Mesenchymal stem cell (in vitro differentiated cells and primary cell): ENCODE results near the gene FAM168A.
"Not testable (repeated sequence)": the region's sequence is repeated elsewhere in the genome, so short reads cannot be mapped to it uniquely, and the experiment has no call there.

Experiments used
- DNase-seq: peaks from one replicate; pipeline ENCODE4 v3.0.0-alpha.2; 2013
- H2AFZ ChIP-seq: one replicate; pipeline ENCODE4 v1.6.1; 2013; ENCODE audit warnings: low read depth, mild to moderate bottlenecking, control low read depth, inconsistent platforms, low read length, moderate library complexity
- H2AK5ac ChIP-seq: 2 replicates; pipeline ENCODE4 v1.6.1; 2013; ENCODE audit warnings: low read length, moderate library complexity, mild to moderate bottlenecking, inconsistent platforms; ENCODE audit not compliant: severe bottlenecking
- H2BK120ac ChIP-seq: one replicate; pipeline ENCODE4 v1.6.1; 2013; ENCODE audit warnings: low read depth, mild to moderate bottlenecking, inconsistent platforms, low read length, moderate library complexity
- H2BK12ac ChIP-seq, 2 experiments: one replicate each; pipeline ENCODE4 v1.6.1; 2013; ENCODE audit warnings: inconsistent platforms in 2 of 2, low read length in 2 of 2, mild to moderate bottlenecking in 2 of 2, moderate library complexity in 2 of 2, control low read depth in 1 of 2
- H2BK15ac ChIP-seq: one replicate; pipeline ENCODE4 v1.6.1; 2013; ENCODE audit warnings: mild to moderate bottlenecking, low read depth, inconsistent platforms; ENCODE audit not compliant: poor library complexity, severe bottlenecking
- H2BK5ac ChIP-seq: 2 replicates; pipeline ENCODE4 v1.6.1; 2013; ENCODE audit warnings: low read depth, mild to moderate bottlenecking, low read length, control low read depth, inconsistent platforms; ENCODE audit not compliant: poor library complexity, severe bottlenecking
- H3K14ac ChIP-seq, 2 experiments: one replicate each; pipeline ENCODE4 v1.6.1; 2013; ENCODE audit warnings: inconsistent platforms in 2 of 2, low read length in 2 of 2, control low read depth in 1 of 2, mild to moderate bottlenecking in 1 of 2, moderate library complexity in 1 of 2
- H3K18ac ChIP-seq, 2 experiments: one replicate each; pipeline ENCODE4 v1.6.1; 2013; ENCODE audit warnings: inconsistent platforms in 2 of 2, low read length in 2 of 2, control low read depth in 1 of 2, low read depth in 1 of 2, mild to moderate bottlenecking in 1 of 2
- H3K23ac ChIP-seq, 2 experiments: one replicate each; pipeline ENCODE4 v1.6.1; 2013; ENCODE audit warnings: inconsistent platforms in 2 of 2, low read length in 2 of 2, mild to moderate bottlenecking in 2 of 2, moderate library complexity in 2 of 2, control low read depth in 1 of 2
- H3K27ac ChIP-seq: 2 replicates; pipeline ENCODE4 v1.5.1; 2013; ENCODE audit warnings: mild to moderate bottlenecking, moderate library complexity, low read length, control low read depth, inconsistent platforms; ENCODE audit not compliant: poor library complexity, severe bottlenecking
- H3K27me3 ChIP-seq, 2 experiments: 2 replicates each; pipeline versions ENCODE4 v1.6.1 to v1.7.0; 2013; ENCODE audit warnings: low read length in 2 of 2, mild to moderate bottlenecking in 2 of 2, moderate library complexity in 2 of 2, control low read depth in 1 of 2, inconsistent platforms in 1 of 2; ENCODE audit not compliant: control insufficient read depth in 1 of 2, insufficient read depth in 1 of 2
- H3K36me3 ChIP-seq, 2 experiments: 2 replicates each; pipeline versions ENCODE4 v1.6.1 to v1.7.0; 2013; ENCODE audit warnings: low read length in 2 of 2, control low read depth in 1 of 2, inconsistent platforms in 1 of 2, low read depth in 1 of 2, mild to moderate bottlenecking in 1 of 2; ENCODE audit not compliant: insufficient read depth in 2 of 2, control insufficient read depth in 1 of 2
- H3K4ac ChIP-seq, 2 experiments: one replicate each; pipeline ENCODE4 v1.6.1; 2013; ENCODE audit warnings: inconsistent platforms in 2 of 2, low read length in 2 of 2, mild to moderate bottlenecking in 2 of 2, moderate library complexity in 2 of 2, control low read depth in 1 of 2, low read depth in 1 of 2
- H3K4me1 ChIP-seq: 2 replicates; pipeline ENCODE4 v1.6.1; 2013; ENCODE audit warnings: low read depth, low read length, control low read depth; ENCODE audit not compliant: control insufficient read depth, insufficient read depth
- H3K4me2 ChIP-seq: 2 replicates; pipeline ENCODE4 v1.6.1; 2013; ENCODE audit warnings: low read length, mild to moderate bottlenecking, inconsistent platforms; ENCODE audit not compliant: poor library complexity, severe bottlenecking
- H3K4me3 ChIP-seq, 2 experiments: 2 replicates each; pipeline versions ENCODE4 v1.5.1 to v1.7.0; 2013; ENCODE audit warnings: low read length in 2 of 2, mild to moderate bottlenecking in 2 of 2, control low read depth in 1 of 2, low read depth in 1 of 2; ENCODE audit not compliant: insufficient read depth in 1 of 2
- H3K79me1 ChIP-seq: replicated peaks from 2 replicates; pipeline ENCODE4 v1.6.1; 2013; ENCODE audit warnings: mild to moderate bottlenecking, control low read depth, low read length, inconsistent platforms; ENCODE audit not compliant: poor library complexity, severe bottlenecking
- H3K9ac ChIP-seq: 2 replicates; pipeline ENCODE4 v1.7.0; 2013; ENCODE audit warnings: mild to moderate bottlenecking, low read length, moderate library complexity
- H3K9me3 ChIP-seq: 2 replicates; pipeline ENCODE4 v1.7.0; 2013; ENCODE audit warnings: mild to moderate bottlenecking, low read length; ENCODE audit not compliant: control insufficient read depth
- H4K8ac ChIP-seq: one replicate; pipeline ENCODE4 v1.6.1; 2013; ENCODE audit warnings: inconsistent platforms, mild to moderate bottlenecking, low read length, moderate library complexity
- H4K91ac ChIP-seq: one replicate; pipeline ENCODE4 v1.6.1; 2013; ENCODE audit warnings: mild to moderate bottlenecking, low read length, inconsistent platforms
- WGBS: methylation state at CpG from one replicate; pipeline ENCODE4 v1.1.7; 2013; ENCODE audit warnings: mixed read lengths; 5-methylcytosine and 5-hydroxymethylcytosine counted together

FAM168A gene

GRCh38 chr11:73445980-73446379 lies 151.9 kb downstream of the FAM168A start:
- no peak overlapping the region for H2BK120ac ChIP-seq
- no peak overlapping the region for H4K91ac ChIP-seq
- no peak overlapping the region for H3K27ac ChIP-seq
- H2AFZ ChIP-seq, result no peak overlapping the region
- H2BK5ac ChIP-seq, result no peak overlapping the region
- no peak overlapping the region for H3K9ac ChIP-seq
- H3K4me2 ChIP-seq, result no peak overlapping the region
- H3K79me1 ChIP-seq, result peaks cover 15% of the 10 kb centered on the region
- no peak overlapping the region for H3K18ac ChIP-seq
- H3K4ac ChIP-seq, result no peak overlapping the region
- H2BK12ac ChIP-seq, result no peak overlapping the region
- peaks cover 0 to 4% of the 10 kb centered on the region in 2 experiments for H3K36me3 ChIP-seq
- no peaks in the 10 kb centered on the region for H3K4me1 ChIP-seq
- H3K9me3 ChIP-seq, result no peaks in the 10 kb centered on the region
- no peak overlapping the region for H2BK15ac ChIP-seq
- no peak overlapping the region for H4K8ac ChIP-seq
- H2AK5ac ChIP-seq, result no peak overlapping the region
- no peak for DNase-seq
- no peaks in the 10 kb centered on the region for H3K27me3 ChIP-seq
- H3K23ac ChIP-seq, result no peak overlapping the region
- no peak overlapping the region for H3K4me3 ChIP-seq
- H3K14ac ChIP-seq, result no peak overlapping the region

- Histone ChIP-seq H2AFZ (no peak overlapping the region), H2AK5ac (no peak overlapping the region), H3K4me1 (no peaks in the 10 kb centered on the region), H3K9me3 (no peaks in the 10 kb centered on the region), H2BK5ac (no peak overlapping the region), H3K23ac (no peak overlapping the region), H3K4ac (no peak overlapping the region), H3K79me1 (peaks cover 14% of the 10 kb centered on the region), H3K14ac (no peak overlapping the region), H2BK12ac (no peak overlapping the region), H3K4me3 (no peak overlapping the region), H3K9ac (no peak overlapping the region), H3K36me3 (peaks cover 0 to 4% of the 10 kb centered on the region in 2 experiments), H4K91ac (no peak overlapping the region), H4K8ac (no peak overlapping the region), H2BK120ac (no peak overlapping the region), H3K27me3 (no peaks in the 10 kb centered on the region), H2BK15ac (no peak overlapping the region), H3K18ac (peak overlapping the region in 1 of 2 experiments; percentile 2), H3K27ac (no peak overlapping the region), H3K4me2 (peak overlapping the region; percentile 22)
- 91% methylated on average over 3 of the region's 5 CpGs for WGBS
- no peak for DNase-seq
Observed at GRCh38 chr11:73439002-73439843, 158.7 kb downstream of the FAM168A start.

GRCh38 chr11:73436859-73437258 lies 161.1 kb downstream of the FAM168A start:
- not testable (repeated sequence) for DNase-seq, H3K27me3 ChIP-seq, H4K8ac ChIP-seq, H3K18ac ChIP-seq, H3K36me3 ChIP-seq, H3K4me2 ChIP-seq, H3K9me3 ChIP-seq, H3K27ac ChIP-seq, H2BK5ac ChIP-seq, H4K91ac ChIP-seq, H2AFZ ChIP-seq, H2BK120ac ChIP-seq, H3K9ac ChIP-seq, H2AK5ac ChIP-seq, H2BK12ac ChIP-seq, H3K23ac ChIP-seq, H3K4ac ChIP-seq, H3K14ac ChIP-seq, H2BK15ac ChIP-seq, H3K4me1 ChIP-seq, H3K4me3 ChIP-seq
- peaks cover 12% of the 10 kb centered on the region for H3K79me1 ChIP-seq
- WGBS, result 92% methylated on average over 4 of the region's 4 CpGs

GRCh38 chr11:73431396-73431795 lies 166.5 kb downstream of the FAM168A start:
- Histone ChIP-seq H2BK12ac (no peak overlapping the region), H3K14ac (no peak overlapping the region), H2AK5ac (no peak overlapping the region), H3K27ac (no peak overlapping the region), H3K4me1 (peaks cover 1% of the 10 kb centered on the region), H3K9ac (no peak overlapping the region), H3K4ac (no peak overlapping the region), H3K23ac (no peak overlapping the region), H4K8ac (no peak overlapping the region), H3K4me2 (no peak overlapping the region), H3K27me3 (no peaks in the 10 kb centered on the region), H2BK5ac (no peak overlapping the region), H3K18ac (no peak overlapping the region), H3K79me1 (peaks cover 7% of the 10 kb centered on the region), H3K36me3 (peaks cover 3% of the 10 kb centered on the region in 2 experiments), H3K4me3 (no peak overlapping the region), H2AFZ (no peak overlapping the region), H2BK120ac (no peak overlapping the region), H3K9me3 (no peaks in the 10 kb centered on the region), H2BK15ac (no peak overlapping the region), H4K91ac (no peak overlapping the region)
- no peak for DNase-seq
- 90% methylated on average over 3 of the region's 5 CpGs for WGBS
